Stimulated activated CD4-positive, alpha-beta T cell treated with anti-CD3 and anti-CD28 coated beads, TNF-alpha, amount 100 ng/mL, for 24 hours (primary cell): ENCODE results near the gene IL4I1.
A peak's percentile ranks its signal among the peaks of the same experiment; 100 is the strongest.

Source experiments
- DNase-seq, 3 experiments: peaks; one replicate each; pipeline ENCODE4 v3.0.0-alpha.2; 2020; ENCODE audit warnings: low read depth in 3 of 3

IL4I1 gene

GRCh38 chr19:49879243-49879963 is 17.3 kb downstream of the IL4I1 start:
- no peak for DNase-seq

- no peak for DNase-seq
Measured at GRCh38 chr19:49878744-49879070, 18.0 kb downstream of the IL4I1 start.

DNA sequence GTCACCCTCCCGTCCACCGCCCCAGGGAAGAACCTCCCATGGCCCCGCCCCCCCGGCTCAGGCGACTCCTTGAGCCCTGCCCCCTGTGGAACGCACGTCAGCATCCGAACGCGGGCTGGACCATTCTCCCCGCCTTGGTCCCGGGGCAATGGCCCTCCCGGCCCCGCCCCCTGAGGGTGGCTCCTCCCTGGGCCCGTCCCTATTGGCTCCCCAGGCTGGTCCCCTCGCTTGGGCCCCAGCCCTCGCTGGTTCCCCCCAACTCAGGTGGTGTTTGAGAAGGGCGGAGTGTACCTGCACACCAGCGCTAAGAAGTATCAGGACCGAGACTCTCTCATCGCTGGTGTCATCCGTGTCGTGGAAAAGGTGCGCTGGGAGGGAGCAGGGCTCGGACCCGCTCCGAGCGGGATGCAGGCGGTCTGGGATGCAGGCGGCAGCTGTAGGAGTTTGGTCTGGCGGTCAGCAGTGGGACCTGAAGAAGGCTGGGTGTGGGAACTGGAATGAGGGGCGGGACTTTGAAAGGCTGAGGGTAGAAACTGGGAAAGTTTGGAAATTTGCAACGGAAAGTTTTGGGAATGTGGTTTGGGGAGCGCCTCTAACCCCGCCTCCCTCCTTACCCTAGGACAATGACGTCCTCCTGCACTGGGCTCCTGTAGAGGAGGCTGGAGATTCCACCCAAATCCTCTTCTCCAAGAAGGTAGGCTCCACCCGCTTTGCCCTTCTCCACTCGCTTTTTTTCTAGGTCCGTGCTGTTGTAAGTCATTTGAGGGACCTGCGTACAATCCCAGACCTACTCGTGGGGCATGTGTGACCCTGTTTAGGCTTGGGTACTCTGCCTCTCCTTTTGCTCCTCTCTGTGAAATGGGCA is 18.6 kb downstream of the IL4I1 start:
- peak; percentile 96 to 100 (median 97) for DNase-seq

DNA sequence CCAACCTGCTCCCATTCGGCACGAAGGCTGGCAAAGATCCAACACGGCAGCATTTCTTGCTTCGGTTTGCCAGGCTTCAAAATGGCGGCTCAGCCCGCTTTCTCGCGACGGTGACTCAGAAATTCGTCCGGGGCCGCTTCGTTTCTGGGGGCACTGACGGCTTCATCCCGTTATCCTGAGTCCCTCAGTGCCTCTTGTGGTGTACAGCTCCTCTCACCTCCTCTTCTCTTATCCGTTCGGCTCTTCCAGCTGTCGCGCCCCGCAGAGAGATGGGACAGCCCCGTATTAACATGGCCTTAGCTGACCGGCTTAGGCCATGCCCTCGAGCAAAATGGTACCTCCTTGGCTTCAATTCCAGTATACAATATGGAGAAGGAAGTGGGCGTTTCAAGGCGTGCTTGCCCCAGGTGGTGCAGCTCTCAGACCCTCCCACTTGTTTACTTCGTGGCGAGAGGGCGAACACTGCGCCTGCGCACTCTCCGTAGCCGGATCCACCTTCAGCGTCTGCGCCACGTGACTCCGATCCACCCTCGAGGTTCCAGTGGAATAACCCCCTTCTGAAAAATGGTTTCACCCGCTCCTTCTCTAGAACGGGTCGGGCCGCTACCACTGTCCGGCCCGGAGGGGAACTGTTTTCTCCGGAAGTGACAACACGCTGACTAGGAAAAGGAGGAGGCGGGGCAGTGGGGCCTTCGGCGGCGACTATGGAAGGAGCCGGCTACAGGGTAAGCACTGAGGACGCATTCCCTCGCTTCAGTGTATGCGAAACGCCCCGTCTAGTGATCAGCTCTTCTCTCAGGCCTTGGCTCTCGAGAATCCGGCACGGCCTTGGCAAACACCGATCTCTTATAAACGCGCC is 19.4 kb downstream of the IL4I1 start, which contains the start of the genes AKT1S1 and TBC1D17:
Gene AKT1S1, minus strand, starts transcription at position 336 of the 859 bp plus-strand sequence. CDS start 4,060 bp downstream, outside the sequence.
Gene TBC1D17, plus strand, starts transcription at position 683 of the 859 bp plus-strand sequence. Its CDS starts 22 bp downstream, at position 705.
- DNase-seq: peak; percentile 96 to 98 (median 96)

GRCh38 chr19:49876422-49877019 is 20.2 kb downstream of the IL4I1 start:
- DNase-seq: peak; percentile 92 to 96 (median 92)

GRCh38 chr19:49875857-49876421 is 20.7 kb downstream of the IL4I1 start:
- DNase-seq: peak in 1 of 3 experiments; percentile 54

GRCh38 chr19:49875177-49875576 is 21.5 kb downstream of the IL4I1 start:
- no peak for DNase-seq

DNA sequence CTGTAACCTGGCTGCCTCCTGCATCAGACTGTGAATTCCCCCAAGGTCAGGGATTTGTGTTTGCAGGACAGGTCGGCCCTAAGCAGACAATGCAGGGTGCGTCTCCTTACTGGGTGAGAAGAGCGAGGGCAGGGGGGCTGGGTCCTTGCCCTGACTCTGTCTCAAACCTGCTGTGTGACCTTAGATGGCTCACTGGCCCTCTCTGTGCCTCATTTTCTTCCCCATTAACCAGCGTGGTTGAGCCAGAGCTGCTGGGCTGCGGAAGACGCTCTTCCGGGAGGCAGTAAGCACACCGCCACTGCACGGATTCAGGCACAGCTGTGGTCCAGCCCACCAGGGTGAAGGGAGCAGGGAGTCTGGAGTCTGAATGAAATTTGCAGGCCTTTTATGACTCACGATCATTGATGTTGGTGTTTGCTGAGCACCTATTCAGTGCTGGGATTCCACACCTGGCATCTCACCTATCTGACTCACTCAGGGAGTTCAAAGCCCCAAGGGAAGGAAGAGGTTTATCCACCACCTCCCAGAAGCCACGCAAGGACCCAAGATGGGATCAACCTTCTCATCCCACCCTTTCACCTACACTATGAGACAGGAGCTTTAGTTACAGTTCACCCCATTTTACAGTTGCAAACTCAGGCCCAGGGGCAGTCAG is 22.1 kb downstream of the IL4I1 start:
- DNase-seq: no peak

DNA sequence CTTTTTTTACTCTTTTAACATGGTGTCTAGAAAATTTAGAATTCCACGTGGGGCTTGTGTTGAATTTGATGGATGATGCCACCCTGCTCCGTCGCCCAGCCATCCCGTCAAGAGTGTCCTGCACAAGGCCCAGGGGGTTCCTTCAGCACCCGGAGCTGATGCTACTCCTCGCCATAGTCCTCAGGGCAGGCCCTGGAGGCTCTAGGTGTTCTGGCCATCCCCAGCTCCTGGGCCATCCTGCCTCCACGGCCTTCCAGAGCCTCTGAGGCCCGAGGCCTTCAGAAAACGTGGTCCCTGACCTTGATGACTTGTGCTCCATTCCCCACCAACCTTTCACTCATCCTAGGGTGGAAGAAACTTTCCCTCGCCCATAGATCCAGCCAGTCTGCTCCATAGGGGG is 22.9 kb downstream of the IL4I1 start:
- no peak for DNase-seq

DNA sequence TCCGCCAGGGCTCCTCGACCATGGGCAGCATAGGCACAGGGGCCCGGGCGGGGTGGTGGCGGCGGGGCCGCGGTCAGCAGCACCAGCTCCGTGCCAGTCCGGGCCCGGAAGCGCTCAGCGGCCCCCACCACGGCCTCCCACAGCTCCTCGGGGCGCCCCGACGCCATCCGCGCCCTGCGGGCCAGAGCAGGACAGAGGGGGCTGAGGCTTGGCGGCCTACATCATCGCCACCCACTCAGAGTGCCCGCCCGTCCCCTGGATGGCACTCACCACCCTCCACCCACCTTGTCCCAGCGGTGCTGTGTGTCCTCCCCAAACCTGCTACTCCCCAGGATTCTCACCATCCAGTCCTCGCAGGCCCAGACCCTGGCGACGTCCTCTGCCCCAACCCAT is 23.6 kb downstream of the IL4I1 start:
- DNase-seq: no peak

DNA sequence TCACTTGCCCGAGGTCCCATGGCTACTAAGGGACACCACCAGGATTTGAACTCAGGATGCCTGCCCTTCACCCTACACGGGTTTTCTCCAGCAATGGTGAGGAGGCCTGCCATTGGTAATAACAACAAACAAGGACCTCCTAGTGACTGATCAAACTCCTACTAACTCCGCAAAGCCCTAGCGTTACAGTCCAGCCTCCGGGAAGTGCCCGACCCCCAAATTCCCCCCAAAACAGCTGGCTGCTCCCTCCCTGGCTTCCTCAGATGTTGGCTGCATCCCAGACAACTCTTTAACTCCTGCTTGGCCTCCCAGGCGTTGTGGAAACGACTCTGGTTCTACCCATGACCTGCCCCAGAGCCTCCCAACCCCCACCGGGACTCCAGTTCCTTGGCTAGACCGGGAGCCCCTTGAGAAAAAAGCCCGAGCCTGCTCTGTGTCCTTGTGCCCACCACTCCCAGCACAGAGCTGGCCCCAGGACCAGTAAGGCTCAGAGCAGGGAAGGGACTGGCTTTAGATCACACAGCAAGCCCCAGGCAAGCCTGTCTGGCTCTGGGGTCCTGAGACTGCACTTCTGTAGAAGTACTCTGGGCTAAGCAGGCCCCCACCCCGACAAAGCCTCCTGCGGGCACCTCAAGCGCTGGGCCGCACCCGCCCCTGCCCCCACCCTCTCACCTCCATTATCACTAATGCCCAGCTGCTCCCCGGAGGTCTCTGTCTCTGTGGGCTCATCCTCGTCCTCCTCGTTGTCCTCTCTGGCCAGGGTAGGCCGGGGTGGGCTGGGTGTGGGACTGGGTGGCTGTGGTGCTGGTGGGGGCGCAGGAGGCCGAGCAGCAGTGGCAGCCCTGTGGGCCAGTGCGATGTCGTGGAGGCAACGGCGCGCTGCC is 24.2 kb downstream of the IL4I1 start:
- DNase-seq: no peak

- no peak for DNase-seq
Measured at GRCh38 chr19:49871349-49871985, 25.2 kb downstream of the IL4I1 start.

GRCh38 chr19:49870309-49870901 is 26.3 kb downstream of the IL4I1 start:
- DNase-seq: no peak

- DNase-seq: peak; percentile 75 to 88 (median 85)
Measured at GRCh38 chr19:49869484-49870308, 27.0 kb downstream of the IL4I1 start.

GRCh38 chr19:49869009-49869483 is 27.6 kb downstream of the IL4I1 start:
- no peak for DNase-seq

DNA sequence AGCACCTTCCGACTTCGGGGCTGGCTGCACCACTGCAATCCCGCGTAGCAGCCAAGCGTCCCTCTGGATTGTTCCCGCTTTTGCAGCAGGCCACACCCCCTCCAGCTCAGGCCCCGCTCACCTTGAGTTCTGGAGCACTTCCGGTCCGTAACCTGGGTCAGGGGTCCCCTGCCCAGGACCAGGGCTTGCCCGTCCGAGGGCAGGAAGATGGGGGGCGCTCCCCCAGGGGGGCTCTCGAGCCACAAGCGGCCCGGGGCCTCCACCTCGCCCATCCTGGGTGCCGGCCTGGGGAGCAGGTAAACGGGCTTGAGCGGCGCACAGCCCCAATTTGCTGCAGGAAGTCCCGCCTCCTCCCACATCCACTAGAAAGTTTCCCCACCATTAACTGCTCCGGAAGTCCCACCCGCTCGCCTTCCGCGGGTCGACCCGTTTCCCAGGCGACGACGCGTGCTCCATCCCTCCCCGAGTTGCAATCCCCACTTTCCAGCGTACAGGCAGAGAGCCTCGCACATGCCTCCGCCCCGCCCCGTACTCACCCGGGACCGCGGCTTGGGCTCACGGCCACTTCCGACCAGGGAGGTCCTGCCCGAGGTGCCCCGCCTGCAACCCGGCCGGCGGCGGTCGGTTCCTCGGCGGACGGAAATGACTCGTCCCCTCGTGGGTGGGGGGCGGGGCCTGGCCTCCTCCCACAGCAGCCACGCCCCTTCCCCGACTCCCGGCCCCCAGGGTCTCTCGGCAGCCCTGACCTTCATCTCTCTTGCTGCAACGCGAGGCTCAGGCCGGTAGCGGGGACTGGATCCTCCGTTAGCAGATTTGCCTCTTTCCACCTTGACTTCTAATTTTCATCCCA is 29.5 kb downstream of the IL4I1 start, which contains the start of gene PNKP:
Gene PNKP, minus strand, starts transcription at position 644 of the 850 bp plus-strand sequence. Its CDS starts 372 bp downstream, at position 272.
- peak; percentile 74 to 95 (median 86) for DNase-seq
